Stimulated activated CD8-positive, alpha-beta memory T cell treated with anti-CD3 and anti-CD28 coated beads, Interleukin-2, amount 100 ng/mL, for 48 hours (primary cell): ENCODE results near the gene BCL2.

Source experiments
- DNase-seq, 2 donors: peaks; one replicate each; pipeline ENCODE4 v3.0.0-alpha.2; 2020; ENCODE audit warnings: low read depth in 2 of 2

BCL2 gene

GRCh38 chr18:63181706-63182309 is 137.8 kb downstream of the BCL2 start:
- no peak for DNase-seq

- no peak for DNase-seq
Measured at GRCh38 chr18:63180971-63181376, 138.6 kb downstream of the BCL2 start.

- DNase-seq, result no peak
Measured at GRCh38 chr18:63180321-63180720, 139.2 kb downstream of the BCL2 start.

- DNase-seq, result no peak
Measured at GRCh38 chr18:63179422-63179821, 140.1 kb downstream of the BCL2 start.

GRCh38 chr18:63178971-63179370 is 140.6 kb downstream of the BCL2 start:
- no peak for DNase-seq

- no peak for DNase-seq
Measured at GRCh38 chr18:63177919-63178821, 141.4 kb downstream of the BCL2 start.

GRCh38 chr18:63177259-63177658 is 142.3 kb downstream of the BCL2 start:
- DNase-seq, result no peak

GRCh38 chr18:63175264-63175663 is 144.3 kb downstream of the BCL2 start:
- DNase-seq, result no peak

- DNase-seq, result no peak
Measured at GRCh38 chr18:63173983-63174382, 145.6 kb downstream of the BCL2 start.

GRCh38 chr18:63169853-63170252 is 149.7 kb downstream of the BCL2 start:
- no peak for DNase-seq

GRCh38 chr18:63168287-63168686 is 151.3 kb downstream of the BCL2 start:
- no peak for DNase-seq

- DNase-seq, result no peak
Measured at GRCh38 chr18:63166142-63166541, 153.4 kb downstream of the BCL2 start.

GRCh38 chr18:63164396-63164795 is 155.2 kb downstream of the BCL2 start:
- no peak for DNase-seq

GRCh38 chr18:63162271-63163014 is 157.1 kb downstream of the BCL2 start:
- DNase-seq, result no peak

- DNase-seq, result peak; percentile 58 to 68
Measured at GRCh38 chr18:63161761-63162195, 157.8 kb downstream of the BCL2 start.

- no peak for DNase-seq
Measured at GRCh38 chr18:63161032-63161760, 158.4 kb downstream of the BCL2 start.

GRCh38 chr18:63160172-63160995 is 159.2 kb downstream of the BCL2 start:
- DNase-seq, result no peak

GRCh38 chr18:63159590-63159989 is 160.0 kb downstream of the BCL2 start:
- no peak for DNase-seq

GRCh38 chr18:63158676-63159291 is 160.8 kb downstream of the BCL2 start:
- DNase-seq, result no peak

- DNase-seq, result no peak
Measured at GRCh38 chr18:63158012-63158631, 161.4 kb downstream of the BCL2 start.
